GM21737 (cell line): ENCODE results near the gene ACSM2B.
"Not testable (repeated sequence)": the region's sequence is repeated elsewhere in the genome, so short reads cannot be mapped to it uniquely, and the experiment has no call there.

Experiments used
- ATAC-seq: cut with Tn5 transposase; IDR thresholded peaks from one replicate; pipeline ENCODE4 v1.9.1; 2021; ENCODE audit warnings: mild to moderate bottlenecking, moderate library complexity; ENCODE audit not compliant: unreplicated experiment

Gene ACSM2B

DNA sequence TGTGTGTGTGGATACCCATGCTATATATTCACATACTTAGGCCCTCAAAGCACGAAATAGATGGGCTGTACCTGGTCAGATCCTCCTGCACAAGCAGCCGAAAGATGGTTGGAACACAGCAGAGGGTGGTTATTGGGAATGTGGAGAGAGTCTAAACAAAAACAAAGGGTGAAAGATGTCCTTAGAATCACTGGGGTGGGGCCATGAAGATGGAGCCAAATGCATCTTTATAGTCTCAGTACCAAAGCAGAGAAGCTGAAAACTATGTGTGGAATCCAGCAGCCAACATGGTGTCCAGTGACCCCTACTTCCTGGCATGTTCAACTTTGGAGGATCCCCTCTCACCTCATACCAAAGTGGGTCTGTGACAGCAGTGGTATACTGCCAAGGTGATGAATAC is 19.5 kb upstream of the ACSM2B start:
- ATAC-seq = not testable (repeated sequence)

- ATAC-seq = not testable (repeated sequence)
Observed at GRCh38 chr16:20595068-20595467, 18.9 kb upstream of the ACSM2B start.

DNA sequence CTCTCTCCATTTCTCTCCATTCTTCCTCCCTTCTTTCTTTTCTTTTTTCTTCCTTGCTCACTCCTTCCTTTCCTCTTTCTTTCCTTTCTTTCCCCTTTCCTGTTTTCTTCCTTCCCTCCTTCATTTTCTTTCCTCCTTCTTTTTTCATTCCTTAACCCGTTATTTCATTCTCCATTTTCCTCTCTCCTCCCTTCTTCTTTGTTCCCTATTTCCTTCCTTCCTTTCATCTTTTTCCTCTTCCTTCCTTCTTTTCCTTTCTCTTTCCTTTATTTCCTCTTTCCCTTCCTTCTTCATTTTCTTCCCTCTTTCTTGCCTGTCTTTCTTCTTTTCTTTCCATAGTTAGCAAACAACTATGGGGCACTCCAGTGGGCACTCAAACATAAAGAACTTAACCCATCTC is 16.6 kb upstream of the ACSM2B start:
- ATAC-seq = not testable (repeated sequence)

DNA sequence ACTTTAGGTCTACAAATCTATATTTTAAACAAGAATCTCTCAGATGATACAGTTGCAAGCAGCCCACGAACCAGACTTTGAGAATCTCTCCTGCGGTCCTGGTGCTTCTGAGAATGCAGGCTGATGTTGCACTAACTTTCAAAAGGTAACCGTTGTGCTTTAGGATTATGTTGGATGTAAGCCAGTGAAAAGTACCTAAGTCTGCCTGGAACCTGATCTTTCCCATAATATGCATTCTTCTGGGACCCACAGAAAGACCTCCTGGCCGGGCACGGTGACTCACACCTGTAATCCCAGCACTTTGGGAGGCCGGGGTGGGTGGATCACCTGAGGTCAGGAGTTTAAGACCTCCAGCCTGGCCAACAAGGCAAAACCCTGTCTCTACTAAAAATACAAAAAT is 13.3 kb upstream of the ACSM2B start:
- not testable (repeated sequence) for ATAC-seq

- ATAC-seq = not testable (repeated sequence)
Observed at GRCh38 chr16:20587645-20588074, 11.5 kb upstream of the ACSM2B start.

DNA sequence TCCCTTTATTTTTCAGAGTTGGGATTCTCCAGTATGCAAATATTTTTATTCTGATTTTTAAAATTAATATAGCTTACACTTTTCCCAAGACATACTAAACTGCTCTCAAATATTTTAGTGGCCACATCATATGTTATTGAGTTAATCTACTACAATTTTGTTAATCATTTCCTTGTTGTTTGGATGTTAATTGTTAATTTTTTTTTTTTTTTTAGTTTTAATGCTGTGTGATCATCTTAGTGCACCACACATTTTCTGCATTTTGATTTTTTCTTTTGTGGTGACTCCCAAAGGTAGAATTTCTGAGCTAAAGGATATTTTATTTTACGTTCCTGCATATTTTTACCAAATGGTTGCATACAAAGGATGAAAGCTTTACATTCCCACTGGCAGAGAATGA is 10.5 kb upstream of the ACSM2B start:
- ATAC-seq = not testable (repeated sequence)

- not testable (repeated sequence) for ATAC-seq
Observed at GRCh38 chr16:20586112-20586511, 9.9 kb upstream of the ACSM2B start.

DNA sequence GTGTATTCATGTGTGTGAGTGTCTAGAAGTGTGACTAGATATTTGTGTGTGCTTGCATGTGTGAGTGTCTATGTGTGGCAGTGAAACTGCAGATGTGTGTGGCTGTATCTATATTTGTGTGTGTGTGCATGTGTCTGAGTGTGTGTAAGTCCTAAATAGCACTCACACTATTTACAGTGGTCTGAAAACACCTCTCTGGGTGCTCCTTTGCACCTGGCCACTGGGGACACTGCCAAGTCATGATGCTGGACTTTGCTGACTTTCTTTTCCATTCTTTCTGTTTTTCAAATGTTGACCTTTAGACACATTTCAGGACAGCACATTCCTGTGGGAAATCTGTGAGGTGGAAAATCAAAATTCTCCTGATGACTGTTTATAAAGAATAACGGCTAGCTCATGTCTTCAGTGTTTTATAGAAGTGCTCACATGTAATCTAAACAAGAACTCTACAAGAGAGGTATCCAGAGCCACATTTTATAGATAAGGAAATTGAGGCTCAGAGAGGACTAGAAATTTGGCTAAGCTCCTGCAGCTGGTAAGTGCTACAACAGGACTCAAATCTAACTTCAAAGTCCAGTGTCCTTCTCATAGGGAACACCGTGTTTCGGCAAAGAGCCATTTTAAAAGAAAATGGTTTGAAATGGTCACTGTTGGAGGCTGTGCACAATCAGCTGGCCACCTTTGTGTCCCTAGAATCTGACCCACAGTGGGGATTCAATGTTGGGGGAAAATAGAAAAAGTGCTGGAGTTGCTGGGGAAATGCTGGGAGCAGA is 4.5 kb upstream of the ACSM2B start:
- ATAC-seq = not testable (repeated sequence)

DNA sequence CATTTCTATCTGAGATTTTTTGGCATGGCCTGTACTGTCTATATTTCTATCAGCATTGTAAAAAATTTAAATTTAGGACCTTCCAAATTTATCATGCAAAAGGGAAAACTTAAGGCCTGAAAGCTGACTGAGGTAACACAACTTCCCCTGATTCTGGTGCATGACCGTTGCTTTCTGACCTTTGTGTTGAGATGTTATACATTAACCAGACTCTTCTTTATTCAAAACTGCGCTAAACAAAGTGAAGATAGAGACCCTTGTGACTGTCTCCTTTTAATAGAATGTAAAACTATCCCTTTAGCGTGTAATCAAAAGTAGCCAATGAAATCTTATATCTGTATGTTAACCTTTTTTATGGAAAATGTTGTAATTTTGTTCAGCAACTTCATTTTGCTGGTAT is 1.9 kb upstream of the ACSM2B start:
- ATAC-seq = not testable (repeated sequence)

DNA sequence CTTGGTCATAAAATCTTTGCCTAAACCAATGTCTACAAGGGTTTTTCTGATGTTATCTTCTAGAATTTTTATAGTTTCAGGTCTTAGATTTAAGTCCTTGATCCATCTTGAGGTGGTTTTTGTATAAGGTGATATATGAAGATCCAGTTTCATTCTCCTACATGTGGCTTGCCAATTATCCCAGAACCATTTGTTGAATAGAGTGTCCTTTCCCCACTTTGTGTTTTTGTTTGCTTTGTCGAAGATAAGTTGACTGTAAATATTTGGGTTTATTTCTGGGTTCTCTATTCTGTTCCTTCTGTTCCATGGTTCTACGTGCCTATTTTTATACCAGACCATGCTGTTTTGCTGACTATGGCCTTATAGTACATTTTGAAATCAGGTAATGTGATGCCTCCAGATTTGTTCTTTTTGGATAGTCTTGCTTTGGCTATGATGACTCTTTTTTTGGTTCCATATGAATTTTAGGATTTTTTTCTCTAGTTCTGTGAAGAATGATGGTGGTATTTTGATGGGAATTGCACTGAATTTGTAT is 7.0 kb downstream of the ACSM2B start:
- not testable (repeated sequence) for ATAC-seq

DNA sequence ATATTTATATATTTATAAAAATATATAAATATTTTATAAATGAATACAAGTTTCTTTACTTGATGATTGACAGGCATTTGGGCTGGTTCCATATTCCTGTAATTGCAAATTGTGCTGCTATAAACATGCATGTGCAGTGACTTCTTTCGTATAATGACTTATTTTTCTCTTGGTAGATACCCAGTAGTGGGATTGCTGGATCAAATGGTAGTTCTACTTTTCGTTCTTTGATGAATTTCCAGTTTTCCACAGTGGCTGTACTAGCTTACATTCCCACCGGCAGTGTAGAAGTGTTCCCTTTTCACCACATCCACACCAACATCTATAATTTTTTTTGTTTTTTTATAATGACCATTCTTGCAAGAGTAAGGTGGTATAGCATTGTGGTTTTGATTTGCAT is 7.8 kb downstream of the ACSM2B start:
- no peak for ATAC-seq

DNA sequence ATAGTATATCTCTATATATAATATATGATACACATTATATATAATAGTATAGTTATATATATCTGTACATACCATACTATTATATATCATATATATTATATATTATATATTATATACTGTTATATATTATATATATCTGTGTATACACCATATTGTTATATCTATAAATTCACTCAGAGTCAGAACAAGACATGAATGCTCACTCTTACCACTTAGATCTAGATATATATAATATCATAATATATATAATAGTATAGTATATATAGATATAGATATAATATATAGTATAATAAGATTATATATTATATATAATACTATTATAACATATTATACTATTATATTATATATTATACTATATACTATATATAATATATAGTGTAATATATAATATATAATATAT is 9.3 kb downstream of the ACSM2B start:
- no peak for ATAC-seq

GRCh38 chr16:20565334-20565733 is 10.8 kb downstream of the ACSM2B start:
- not testable (repeated sequence) for ATAC-seq

DNA sequence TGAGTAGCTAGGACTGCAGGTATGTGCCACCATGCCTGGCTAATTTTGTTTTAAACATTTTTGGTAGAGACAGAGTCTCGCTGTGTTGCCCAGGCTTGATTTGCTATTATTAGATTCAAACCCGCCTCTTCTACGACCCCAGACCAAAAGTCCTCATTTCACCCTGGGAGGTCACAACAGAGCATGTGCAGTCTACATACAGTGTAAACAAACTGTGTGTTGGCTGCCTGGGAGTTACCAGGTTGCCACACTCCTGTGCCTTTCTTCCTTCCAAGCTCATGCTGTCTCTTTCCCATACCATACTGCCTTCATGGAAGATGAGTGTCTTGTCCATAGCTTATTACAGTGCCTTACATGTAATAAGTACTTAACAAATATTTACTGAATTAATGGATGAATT is 11.9 kb downstream of the ACSM2B start:
- ATAC-seq = not testable (repeated sequence)

GRCh38 chr16:20555628-20556027 is 20.5 kb downstream of the ACSM2B start:
- ATAC-seq = not testable (repeated sequence)

DNA sequence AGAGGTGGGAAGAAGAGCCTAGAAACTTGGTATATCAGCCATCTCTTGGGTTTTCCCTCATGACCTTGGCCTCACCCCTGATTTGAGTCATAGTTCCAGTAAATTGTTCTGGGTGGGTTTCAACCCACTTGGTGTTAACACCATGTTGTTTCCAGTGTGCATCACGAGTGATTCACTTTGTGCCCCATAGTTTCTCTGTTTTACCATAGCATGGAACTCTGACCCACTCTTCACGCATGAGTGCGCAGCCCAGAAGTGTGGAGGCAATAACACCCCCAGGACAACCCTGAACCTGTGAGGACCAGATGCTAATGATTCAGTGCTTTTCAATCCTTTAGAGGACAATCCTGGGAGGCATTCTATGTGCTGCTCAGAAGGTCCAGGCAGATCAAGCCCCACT is 21.5 kb downstream of the ACSM2B start:
- not testable (repeated sequence) for ATAC-seq

DNA sequence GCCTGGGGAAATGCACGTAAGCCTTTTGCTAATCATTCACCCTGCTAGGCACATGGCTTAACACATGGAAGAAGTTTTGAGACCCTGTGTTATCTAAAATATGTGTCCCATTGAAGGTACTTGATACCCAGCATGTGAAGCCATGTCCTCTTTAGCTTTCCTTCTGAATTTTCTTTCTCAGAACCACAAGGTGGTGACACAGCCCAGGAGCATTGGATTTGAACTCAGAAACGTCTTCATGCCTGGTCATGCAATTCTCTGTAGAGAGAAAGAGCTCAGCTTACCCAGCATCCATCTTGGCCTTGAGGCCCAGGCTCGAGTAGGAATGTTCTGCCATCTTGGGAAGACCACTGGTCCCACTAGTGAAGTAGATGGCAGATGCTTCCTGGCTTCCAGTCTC is 22.7 kb downstream of the ACSM2B start:
- not testable (repeated sequence) for ATAC-seq

- ATAC-seq = not testable (repeated sequence)
Observed at GRCh38 chr16:20546951-20547350, 29.2 kb downstream of the ACSM2B start.

DNA sequence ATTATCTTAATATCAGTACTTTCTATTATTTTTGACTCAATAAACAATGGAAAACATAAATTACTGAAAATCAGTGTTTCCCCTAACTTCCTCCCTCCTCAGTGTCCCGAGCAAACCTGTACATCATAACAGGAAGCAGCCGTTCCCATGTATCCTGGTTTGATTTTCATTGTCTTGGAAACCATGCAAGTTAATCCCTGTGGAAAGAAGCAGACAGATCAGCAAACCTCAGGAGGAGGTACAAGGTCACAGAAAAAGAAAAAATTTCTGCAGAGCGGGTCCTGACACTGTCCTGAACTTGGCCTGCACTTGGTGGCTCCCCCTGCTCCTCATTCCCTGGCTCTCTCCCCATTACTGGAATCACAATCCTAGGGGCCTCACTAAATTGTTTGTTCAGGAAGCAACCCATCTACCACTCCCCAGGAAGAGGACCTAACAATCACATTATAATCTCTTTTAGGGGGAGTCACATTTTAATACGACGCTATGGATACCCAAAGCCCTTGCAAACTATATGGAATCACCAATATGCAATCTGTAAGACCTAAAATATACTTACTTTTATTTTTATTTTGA is 29.8 kb downstream of the ACSM2B start:
- ATAC-seq = not testable (repeated sequence)

DNA sequence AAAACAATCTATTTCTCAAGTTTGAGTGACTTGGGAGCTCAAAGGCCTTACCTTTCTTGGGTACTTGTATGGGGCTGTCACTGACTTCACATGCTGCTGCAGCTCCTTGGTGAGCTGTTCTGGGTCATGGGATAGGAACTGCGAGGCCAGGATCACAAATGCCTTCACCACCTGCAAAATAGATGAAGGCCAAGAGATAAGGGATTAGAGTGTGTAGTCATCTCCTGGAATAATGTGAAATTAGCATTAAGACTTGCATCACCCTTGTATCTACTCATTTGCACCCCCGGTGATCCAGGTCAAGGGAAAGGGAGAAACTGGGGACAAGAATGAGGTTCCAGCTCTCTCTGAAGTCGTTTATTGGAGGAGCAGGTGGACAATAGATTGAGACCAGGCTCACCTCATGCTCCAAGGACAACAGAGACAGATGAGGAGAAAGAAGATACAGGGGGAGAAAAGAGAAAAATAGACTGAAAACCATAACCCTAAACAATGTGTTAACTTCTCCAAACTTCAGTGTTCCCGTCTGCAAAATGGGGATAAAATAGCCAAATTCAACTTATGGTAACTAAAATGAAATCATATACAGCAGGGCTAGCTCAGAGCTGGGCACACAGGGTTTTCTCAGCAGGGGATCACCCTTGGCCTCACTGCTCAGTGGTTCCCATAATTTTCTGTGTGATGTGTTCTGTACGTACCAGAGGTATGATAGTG is 35.4 kb downstream of the ACSM2B start:
- not testable (repeated sequence) for ATAC-seq

DNA sequence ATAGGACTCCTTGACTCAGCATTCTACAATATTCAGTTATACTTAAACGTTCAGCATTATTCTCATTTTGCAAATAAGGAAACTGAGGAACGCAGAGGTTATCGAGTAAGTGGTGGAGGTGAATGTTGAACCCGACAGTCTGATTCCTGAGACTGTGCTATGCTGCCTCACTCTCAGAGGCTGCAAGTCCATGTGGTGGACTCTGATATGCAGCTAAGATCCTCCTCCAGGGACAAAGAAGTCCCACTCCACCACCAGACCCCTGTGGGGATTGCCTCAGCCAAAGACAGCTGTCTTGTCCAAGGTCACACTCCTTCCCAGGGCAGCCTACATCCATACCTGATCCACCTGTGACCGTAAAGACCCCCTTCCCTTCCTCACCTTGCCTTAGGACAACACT is 37.5 kb downstream of the ACSM2B start:
- ATAC-seq = no peak
